Middle frontal gyrus (tissue), 1 donor: ENCODE data around the gene PLEKHA6.
"Not testable (repeated sequence)": the region's sequence is repeated elsewhere in the genome, so short reads cannot be mapped to it uniquely, and the experiment has no call there.

Experiments used
- DNase-seq: peaks from one replicate; pipeline ENCODE4 v3.0.0-alpha.2; 2015; ENCODE audit warnings: low spot score; ENCODE audit errors: extremely low spot score

Gene PLEKHA6

GRCh38 chr1:204316164-204316563 lies 43.6 kb downstream of the PLEKHA6 start:
- no peak for DNase-seq

GRCh38 chr1:204314893-204315658 lies 44.7 kb downstream of the PLEKHA6 start:
- no peak for DNase-seq

- DNase-seq = no peak
Measured at GRCh38 chr1:204314171-204314892, 45.4 kb downstream of the PLEKHA6 start.

- no peak for DNase-seq
Measured at GRCh38 chr1:204313675-204314074, 46.1 kb downstream of the PLEKHA6 start.

- DNase-seq = not testable (repeated sequence)
Measured at GRCh38 chr1:204310970-204311369, 48.8 kb downstream of the PLEKHA6 start.

GRCh38 chr1:204308023-204308628 lies 51.6 kb downstream of the PLEKHA6 start:
- no peak for DNase-seq

GRCh38 chr1:204307334-204307883 lies 52.3 kb downstream of the PLEKHA6 start:
- DNase-seq = no peak

- no peak for DNase-seq
Measured at GRCh38 chr1:204306076-204306475, 53.7 kb downstream of the PLEKHA6 start.

GRCh38 chr1:204304067-204304466 lies 55.7 kb downstream of the PLEKHA6 start:
- no peak for DNase-seq

- no peak for DNase-seq
Measured at GRCh38 chr1:204302769-204303168, 57.0 kb downstream of the PLEKHA6 start.

GRCh38 chr1:204301171-204301957 lies 58.4 kb downstream of the PLEKHA6 start:
- no peak for DNase-seq

- DNase-seq = no peak
Measured at GRCh38 chr1:204299814-204300365, 59.8 kb downstream of the PLEKHA6 start.

GRCh38 chr1:204296431-204296988 lies 63.2 kb downstream of the PLEKHA6 start:
- no peak for DNase-seq

GRCh38 chr1:204295671-204296070 lies 64.1 kb downstream of the PLEKHA6 start:
- DNase-seq = no peak

- no peak for DNase-seq
Measured at GRCh38 chr1:204294357-204294756, 65.4 kb downstream of the PLEKHA6 start.

- DNase-seq = no peak
Measured at GRCh38 chr1:204293605-204294337, 66.0 kb downstream of the PLEKHA6 start.

- DNase-seq = no peak
Measured at GRCh38 chr1:204292740-204293139, 67.0 kb downstream of the PLEKHA6 start.

GRCh38 chr1:204289280-204289679 lies 70.4 kb downstream of the PLEKHA6 start:
- no peak for DNase-seq

GRCh38 chr1:204288021-204288588 lies 71.6 kb downstream of the PLEKHA6 start:
- no peak for DNase-seq
